ENCODE results near the gene C19orf47. TPM values are rescaled to one million over a fixed set of nuclear protein-coding genes. Genes with fewer than 3 reads are reported as not detected.

C19orf47 gene
- total and polyA plus RNA-seq, 9 donors: 36.6 to 70.2 (median 58.5) TPM

- peaks cover 3% of the 10 kb centered on the region for H3K4me1 ChIP-seq (ENCODE audit: control insufficient read depth, insufficient read depth, low read length)
- no peak for DNase-seq
- H3K27ac ChIP-seq (ENCODE audit: low read length): no peak within 1 kb of the TSS
- H3K27me3 ChIP-seq (ENCODE audit: control insufficient read depth, insufficient read depth, low read length): no peaks in the 10 kb centered on the region
- WGBS (ENCODE audit: insufficient coverage): 74% methylated on average over 10 of the region's 10 CpGs
- no peaks in the 10 kb centered on the region for H3K9me3 ChIP-seq (replicated peaks; ENCODE audit: control insufficient read depth, low read depth, low read length)
- H3K36me3 ChIP-seq (ENCODE audit: control insufficient read depth, insufficient read depth, low read length): no peaks in the 10 kb centered on the region
- no peak within 1 kb of the TSS for H3K4me3 ChIP-seq (ENCODE audit: low read length)
Measured at GRCh38 chr19:40390084-40390742, 42.0 kb upstream of the C19orf47 start, which contains the start of gene HIPK4. Gene HIPK4, minus strand, starts transcription at chr19:40390181. Its CDS starts 279 bp downstream, at chr19:40389902.

DNA sequence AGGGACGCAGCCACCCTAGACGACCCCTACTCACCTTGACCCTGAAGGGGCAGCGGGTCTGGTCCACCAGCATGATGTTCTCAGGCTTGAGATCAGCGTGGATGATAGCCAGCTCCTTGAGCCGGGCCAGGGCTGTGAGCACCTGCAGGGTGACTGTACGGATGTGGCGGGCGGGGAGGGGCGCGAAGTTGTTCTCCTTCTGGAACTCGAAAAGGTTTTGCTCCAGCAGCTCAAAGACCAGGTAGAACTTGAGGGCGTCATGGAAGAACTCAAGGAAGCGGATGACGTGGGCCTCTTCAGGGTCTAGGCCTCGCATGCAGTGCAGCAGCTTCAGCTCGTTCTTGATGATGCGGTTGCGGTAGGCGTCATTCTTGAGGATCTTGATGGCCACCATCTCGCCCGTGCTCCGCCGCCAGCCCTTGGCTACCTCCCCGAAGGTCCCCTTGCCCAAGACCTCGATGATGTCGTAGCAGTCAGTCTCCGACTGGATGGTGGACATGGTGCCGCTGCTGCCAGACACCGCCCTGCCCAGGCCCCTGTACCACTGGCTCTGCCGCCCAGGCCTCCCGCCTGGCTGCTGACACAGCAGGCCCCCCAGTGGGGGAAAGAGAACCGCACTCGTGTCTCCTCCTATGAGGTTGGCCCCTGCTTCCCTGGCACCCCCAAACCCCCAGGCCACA is 41.3 kb upstream of the C19orf47 start:
- Histone ChIP-seq H3K4me3 (ENCODE audit: low read length) (no peak overlapping the region), H3K4me1 (ENCODE audit: control insufficient read depth, insufficient read depth, low read length) (peaks cover 6% of the 10 kb centered on the region), H3K27me3 (ENCODE audit: control insufficient read depth, insufficient read depth, low read length) (no peaks in the 10 kb centered on the region), H3K27ac (ENCODE audit: low read length) (no peak overlapping the region), H3K36me3 (ENCODE audit: control insufficient read depth, insufficient read depth, low read length) (no peaks in the 10 kb centered on the region), H3K9me3 (replicated peaks; ENCODE audit: control insufficient read depth, low read depth, low read length) (no peaks in the 10 kb centered on the region)
- no peak for DNase-seq
- WGBS (ENCODE audit: insufficient coverage): 96% methylated on average over 31 of the region's 33 CpGs

GRCh38 chr19:40388481-40388880 is 40.3 kb upstream of the C19orf47 start:
- no peak for DNase-seq
- H3K36me3 ChIP-seq (ENCODE audit: control insufficient read depth, insufficient read depth, low read length): no peaks in the 10 kb centered on the region
- no peaks in the 10 kb centered on the region for H3K9me3 ChIP-seq (replicated peaks; ENCODE audit: control insufficient read depth, low read depth, low read length)
- WGBS (ENCODE audit: insufficient coverage): 53% methylated on average over 2 of the region's 3 CpGs
- peaks cover 6% of the 10 kb centered on the region for H3K4me1 ChIP-seq (ENCODE audit: control insufficient read depth, insufficient read depth, low read length)
- H3K27ac ChIP-seq (ENCODE audit: low read length): no peak overlapping the region
- H3K27me3 ChIP-seq (ENCODE audit: control insufficient read depth, insufficient read depth, low read length): no peaks in the 10 kb centered on the region
- no peak overlapping the region for H3K4me3 ChIP-seq (ENCODE audit: low read length)

DNA sequence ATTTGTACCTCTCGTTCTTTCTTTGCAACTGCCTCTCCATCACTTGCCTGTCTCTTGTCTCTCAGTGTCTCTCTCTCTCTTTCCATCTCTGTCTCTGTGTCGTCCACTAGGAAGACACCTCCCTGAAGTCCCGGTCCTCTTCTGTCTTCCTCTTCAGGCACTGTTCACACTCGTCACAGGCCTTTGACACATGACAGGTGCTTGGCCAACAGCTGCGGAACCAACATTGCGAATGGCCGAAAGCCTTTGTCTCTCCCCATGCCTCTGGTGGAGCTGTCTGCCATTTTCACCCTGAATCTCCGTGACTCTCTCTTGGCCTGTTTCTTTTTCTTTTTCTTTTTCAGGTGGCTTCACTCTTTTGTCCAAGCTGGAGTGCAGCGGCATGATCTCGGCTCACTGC is 39.0 kb upstream of the C19orf47 start:
- Histone ChIP-seq H3K27me3 (ENCODE audit: control insufficient read depth, insufficient read depth, low read length) (no peaks in the 10 kb centered on the region), H3K36me3 (ENCODE audit: control insufficient read depth, insufficient read depth, low read length) (no peaks in the 10 kb centered on the region), H3K27ac (ENCODE audit: low read length) (no peak overlapping the region), H3K4me1 (ENCODE audit: control insufficient read depth, insufficient read depth, low read length) (peaks cover 6% of the 10 kb centered on the region), H3K4me3 (ENCODE audit: low read length) (no peak overlapping the region), H3K9me3 (replicated peaks; ENCODE audit: control insufficient read depth, low read depth, low read length) (no peaks in the 10 kb centered on the region)
- WGBS (ENCODE audit: insufficient coverage): 72% methylated on average over 8 of the region's 10 CpGs
- peak; percentile 53 for DNase-seq

GRCh38 chr19:40383668-40384248 is 35.6 kb upstream of the C19orf47 start:
- Histone ChIP-seq H3K36me3 (ENCODE audit: control insufficient read depth, insufficient read depth, low read length) (peaks cover 18% of the 10 kb centered on the region), H3K27me3 (ENCODE audit: control insufficient read depth, insufficient read depth, low read length) (no peaks in the 10 kb centered on the region), H3K27ac (ENCODE audit: low read length) (no peak overlapping the region), H3K4me1 (ENCODE audit: control insufficient read depth, insufficient read depth, low read length) (peaks cover 6% of the 10 kb centered on the region), H3K4me3 (ENCODE audit: low read length) (no peak overlapping the region), H3K9me3 (replicated peaks; ENCODE audit: control insufficient read depth, low read depth, low read length) (no peaks in the 10 kb centered on the region)
- DNase-seq: no peak
- WGBS (ENCODE audit: insufficient coverage): 69% methylated on average over 26 of the region's 28 CpGs

- WGBS (ENCODE audit: insufficient coverage): 71% methylated on average over 2 of the region's 3 CpGs
- H3K36me3 ChIP-seq (ENCODE audit: control insufficient read depth, insufficient read depth, low read length): peaks cover 37% of the 10 kb centered on the region
- H3K27ac ChIP-seq (ENCODE audit: low read length): no peak overlapping the region
- H3K4me1 ChIP-seq (ENCODE audit: control insufficient read depth, insufficient read depth, low read length): peaks cover 2% of the 10 kb centered on the region
- H3K4me3 ChIP-seq (ENCODE audit: low read length): no peak overlapping the region
- no peaks in the 10 kb centered on the region for H3K27me3 ChIP-seq (ENCODE audit: control insufficient read depth, insufficient read depth, low read length)
- no peak for DNase-seq
- H3K9me3 ChIP-seq (replicated peaks; ENCODE audit: control insufficient read depth, low read depth, low read length): no peaks in the 10 kb centered on the region
Measured at GRCh38 chr19:40381321-40381720, 33.1 kb upstream of the C19orf47 start.

DNA sequence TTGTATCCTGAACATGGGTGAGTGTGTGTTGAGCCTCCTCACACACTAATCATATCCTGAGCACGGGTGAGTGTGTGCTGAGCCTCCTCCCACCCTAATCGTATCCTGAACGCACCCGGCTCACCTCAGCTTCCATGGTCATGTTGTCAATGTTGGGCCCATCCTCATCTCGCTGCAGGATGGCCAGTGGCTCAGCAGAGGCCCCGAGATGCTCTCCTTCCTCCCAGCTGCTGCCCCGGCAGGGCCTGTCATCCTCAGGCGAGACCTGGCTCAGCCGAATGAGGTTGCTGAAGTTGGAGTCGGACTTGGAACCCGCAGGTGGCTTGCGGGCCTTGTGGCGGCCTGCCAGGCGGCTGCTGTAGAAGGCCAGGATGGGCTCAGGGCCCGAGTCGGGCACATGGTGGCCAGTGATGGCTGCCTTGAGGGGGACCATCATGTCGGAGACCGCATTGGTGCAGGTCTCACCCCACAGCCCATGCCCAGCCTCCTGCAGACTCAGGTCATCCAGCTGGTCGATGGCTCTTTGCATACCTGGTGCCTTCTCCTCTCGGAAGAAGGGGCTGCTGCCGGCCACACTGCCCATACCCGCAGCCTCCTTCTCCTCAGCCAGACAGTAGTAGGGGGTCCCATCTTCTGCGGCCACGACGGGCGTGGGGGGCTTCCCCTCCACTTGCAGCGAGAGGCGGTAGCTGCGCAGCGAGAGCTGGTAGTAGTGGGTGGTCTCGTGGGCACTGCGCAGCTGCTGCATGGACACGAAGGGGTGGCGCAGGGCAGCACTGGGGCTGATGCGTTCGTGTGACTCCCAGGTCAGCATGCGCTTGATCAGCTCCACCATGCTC is 32.2 kb upstream of the C19orf47 start:
- H3K36me3 ChIP-seq (ENCODE audit: control insufficient read depth, insufficient read depth, low read length): peaks cover 38% of the 10 kb centered on the region
- peaks cover 2% of the 10 kb centered on the region for H3K4me1 ChIP-seq (ENCODE audit: control insufficient read depth, insufficient read depth, low read length)
- H3K27ac ChIP-seq (ENCODE audit: low read length): no peak overlapping the region
- DNase-seq: no peak
- 80% methylated on average over 27 of the region's 37 CpGs for WGBS (ENCODE audit: insufficient coverage)
- no peaks in the 10 kb centered on the region for H3K27me3 ChIP-seq (ENCODE audit: control insufficient read depth, insufficient read depth, low read length)
- no peak overlapping the region for H3K4me3 ChIP-seq (ENCODE audit: low read length)
- H3K9me3 ChIP-seq (replicated peaks; ENCODE audit: control insufficient read depth, low read depth, low read length): no peaks in the 10 kb centered on the region

GRCh38 chr19:40379446-40380198 is 31.4 kb upstream of the C19orf47 start:
- DNase-seq: no peak
- WGBS (ENCODE audit: insufficient coverage): 77% methylated on average over 6 of the region's 11 CpGs
- peaks cover 40% of the 10 kb centered on the region for H3K36me3 ChIP-seq (ENCODE audit: control insufficient read depth, insufficient read depth, low read length)
- no peaks in the 10 kb centered on the region for H3K4me1 ChIP-seq (ENCODE audit: control insufficient read depth, insufficient read depth, low read length)
- no peaks in the 10 kb centered on the region for H3K9me3 ChIP-seq (replicated peaks; ENCODE audit: control insufficient read depth, low read depth, low read length)
- no peak overlapping the region for H3K4me3 ChIP-seq (ENCODE audit: low read length)
- H3K27ac ChIP-seq (ENCODE audit: low read length): no peak overlapping the region
- H3K27me3 ChIP-seq (ENCODE audit: control insufficient read depth, insufficient read depth, low read length): no peaks in the 10 kb centered on the region

DNA sequence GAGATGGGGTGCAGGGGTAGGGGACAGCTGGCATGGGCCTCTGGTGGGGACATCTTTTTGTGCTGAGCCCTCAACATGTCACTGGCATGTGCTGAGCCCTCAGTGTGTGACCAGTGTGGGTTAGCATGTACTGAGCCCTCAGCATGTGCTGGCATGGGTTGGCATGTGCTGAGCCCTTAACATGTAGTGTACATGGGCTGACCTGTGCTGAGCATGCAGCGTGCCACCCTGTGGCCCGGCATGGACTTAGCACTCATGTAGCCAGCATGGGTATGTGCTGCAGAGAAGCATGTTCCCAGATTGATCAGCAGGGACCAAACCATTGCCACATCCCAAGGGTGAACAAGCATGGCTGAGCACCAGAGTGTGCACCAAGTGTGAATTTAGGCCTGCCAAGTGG is 30.3 kb upstream of the C19orf47 start:
- no peak for DNase-seq
- H3K9me3 ChIP-seq (replicated peaks; ENCODE audit: control insufficient read depth, low read depth, low read length): no peaks in the 10 kb centered on the region
- 86% methylated on average over 2 of the region's 2 CpGs for WGBS (ENCODE audit: insufficient coverage)
- H3K4me1 ChIP-seq (ENCODE audit: control insufficient read depth, insufficient read depth, low read length): no peaks in the 10 kb centered on the region
- no peaks in the 10 kb centered on the region for H3K27me3 ChIP-seq (ENCODE audit: control insufficient read depth, insufficient read depth, low read length)
- no peak overlapping the region for H3K4me3 ChIP-seq (ENCODE audit: low read length)
- no peak overlapping the region for H3K27ac ChIP-seq (ENCODE audit: low read length)
- H3K36me3 ChIP-seq (ENCODE audit: control insufficient read depth, insufficient read depth, low read length): peaks cover 48% of the 10 kb centered on the region
